GM18861 (cell line): ENCODE data around the gene MEG3.

Experiments
- ATAC-seq: cut with Tn5 transposase; IDR thresholded peaks from one replicate; pipeline ENCODE4 v1.9.1; 2021; ENCODE audit not compliant: unreplicated experiment

MEG3 gene

GRCh38 chr14:100862277-100862676 lies 36.4 kb downstream of the MEG3 start:
- ATAC-seq, result no peak

GRCh38 chr14:100862793-100863192 lies 36.9 kb downstream of the MEG3 start:
- ATAC-seq, result no peak

- no peak for ATAC-seq
Measured at GRCh38 chr14:100864206-100864605, 38.3 kb downstream of the MEG3 start.

GRCh38 chr14:100864960-100865681 lies 39.2 kb downstream of the MEG3 start:
- ATAC-seq, result no peak

- ATAC-seq, result no peak
Measured at GRCh38 chr14:100865682-100866591, 40.0 kb downstream of the MEG3 start.

- ATAC-seq, result no peak
Measured at GRCh38 chr14:100866666-100867630, 41.0 kb downstream of the MEG3 start.

GRCh38 chr14:100867631-100868315 lies 41.9 kb downstream of the MEG3 start:
- no peak for ATAC-seq

GRCh38 chr14:100868621-100869370 lies 42.9 kb downstream of the MEG3 start:
- no peak for ATAC-seq

GRCh38 chr14:100871234-100872186 lies 45.6 kb downstream of the MEG3 start:
- ATAC-seq, result no peak

- ATAC-seq, result no peak
Measured at GRCh38 chr14:100872259-100873095, 46.6 kb downstream of the MEG3 start.

- no peak for ATAC-seq
Measured at GRCh38 chr14:100873096-100873482, 47.2 kb downstream of the MEG3 start.

- ATAC-seq, result no peak
Measured at GRCh38 chr14:100874051-100874410, 48.1 kb downstream of the MEG3 start.

GRCh38 chr14:100874411-100875091 lies 48.6 kb downstream of the MEG3 start:
- no peak for ATAC-seq

GRCh38 chr14:100875126-100875525 lies 49.2 kb downstream of the MEG3 start:
- no peak for ATAC-seq

- ATAC-seq, result no peak
Measured at GRCh38 chr14:100875861-100876590, 50.1 kb downstream of the MEG3 start.

- ATAC-seq, result no peak
Measured at GRCh38 chr14:100878271-100879146, 52.6 kb downstream of the MEG3 start.
